ENCODE data around the gene ADAMTS17. TPM values are rescaled to one million over a fixed set of nuclear protein-coding genes. Genes with fewer than 3 reads are reported as not detected.

Gene ADAMTS17
- total RNA-seq, 1 experiment from 2014 or later: 3.2 TPM

DNA sequence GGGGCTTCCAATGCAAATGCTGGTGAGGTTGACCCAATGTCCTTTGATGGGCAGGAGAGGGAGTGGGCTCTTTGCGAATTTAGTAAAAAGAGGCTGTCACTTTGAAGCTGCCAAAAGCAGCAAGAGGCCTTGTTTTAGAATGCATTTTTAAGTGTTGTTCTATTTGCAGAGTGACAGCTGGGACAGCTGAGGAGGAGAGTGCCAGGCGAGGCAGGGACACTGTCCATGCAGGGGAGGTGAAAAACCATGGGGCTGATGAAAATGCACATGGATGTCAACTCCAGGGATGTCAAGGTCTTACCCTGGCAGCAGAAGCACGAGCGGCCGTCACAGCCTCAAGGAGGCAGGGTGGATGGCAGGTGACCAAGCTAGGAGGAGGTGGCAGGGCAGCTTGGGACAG, 279.8 kb downstream of the ADAMTS17 start:
- intact Hi-C loops (cut with micrococcal nuclease; ENCODE audit: unreplicated experiment): loop anchor here (2.0 kb wide), 1 partner anchor 19 kb away; no protein-coding TSS in a partner anchor
- ChIA-PET POLR2A (ENCODE audit: unreplicated experiment) (no interaction called here), CTCF (no interaction called here)
- Histone ChIP-seq H2AFZ (no peak overlapping the region), H3K79me2 (ENCODE audit: low read depth) (no peaks in the 10 kb centered on the region), H3K27me3 (ENCODE audit: insufficient read depth, low read depth) (peaks cover 15% of the 10 kb centered on the region), H3F3A (ENCODE audit: insufficient read depth, low read depth) (no peaks in the 10 kb centered on the region), H3K27ac (no peak overlapping the region), H3K4me2 (no peak overlapping the region), H3K36me3 (ENCODE audit: low read depth) (no peaks in the 10 kb centered on the region), H3K9me3 (ENCODE audit: insufficient read depth, low read depth) (no peaks in the 10 kb centered on the region), H3K4me1 (replicated peaks; ENCODE audit: insufficient read depth) (no peaks in the 10 kb centered on the region), H3K9me2 (ENCODE audit: insufficient read depth) (no peaks in the 10 kb centered on the region), H4K20me1 (ENCODE audit: insufficient read depth) (no peaks in the 10 kb centered on the region), H3K4me3 (no peak overlapping the region)
- no peak for TF ChIP-seq EZH2 (IDR thresholded peaks at IDR 0.05; ENCODE audit: low read depth)
- TF ChIP-seq, protein P1, sequence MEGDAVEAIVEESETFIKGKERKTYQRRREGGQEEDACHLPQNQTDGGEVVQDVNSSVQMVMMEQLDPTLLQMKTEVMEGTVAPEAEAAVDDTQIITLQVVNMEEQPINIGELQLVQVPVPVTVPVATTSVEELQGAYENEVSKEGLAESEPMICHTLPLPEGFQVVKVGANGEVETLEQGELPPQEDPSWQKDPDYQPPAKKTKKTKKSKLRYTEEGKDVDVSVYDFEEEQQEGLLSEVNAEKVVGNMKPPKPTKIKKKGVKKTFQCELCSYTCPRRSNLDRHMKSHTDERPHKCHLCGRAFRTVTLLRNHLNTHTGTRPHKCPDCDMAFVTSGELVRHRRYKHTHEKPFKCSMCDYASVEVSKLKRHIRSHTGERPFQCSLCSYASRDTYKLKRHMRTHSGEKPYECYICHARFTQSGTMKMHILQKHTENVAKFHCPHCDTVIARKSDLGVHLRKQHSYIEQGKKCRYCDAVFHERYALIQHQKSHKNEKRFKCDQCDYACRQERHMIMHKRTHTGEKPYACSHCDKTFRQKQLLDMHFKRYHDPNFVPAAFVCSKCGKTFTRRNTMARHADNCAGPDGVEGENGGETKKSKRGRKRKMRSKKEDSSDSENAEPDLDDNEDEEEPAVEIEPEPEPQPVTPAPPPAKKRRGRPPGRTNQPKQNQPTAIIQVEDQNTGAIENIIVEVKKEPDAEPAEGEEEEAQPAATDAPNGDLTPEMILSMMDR (conservative IDR thresholded peaks at IDR 0.05): no peak
- no TSS peak for BruUV-seq (replicated peaks)
- DNase-seq: no peak

GRCh38 chr15:100060276-100060926, 281.4 kb downstream of the ADAMTS17 start:
- no peak overlapping the region for H2AFZ ChIP-seq
- peaks cover 20% of the 10 kb centered on the region for H3K27me3 ChIP-seq (ENCODE audit: insufficient read depth, low read depth)
- CTCF ChIA-PET: no interaction called here

DNA sequence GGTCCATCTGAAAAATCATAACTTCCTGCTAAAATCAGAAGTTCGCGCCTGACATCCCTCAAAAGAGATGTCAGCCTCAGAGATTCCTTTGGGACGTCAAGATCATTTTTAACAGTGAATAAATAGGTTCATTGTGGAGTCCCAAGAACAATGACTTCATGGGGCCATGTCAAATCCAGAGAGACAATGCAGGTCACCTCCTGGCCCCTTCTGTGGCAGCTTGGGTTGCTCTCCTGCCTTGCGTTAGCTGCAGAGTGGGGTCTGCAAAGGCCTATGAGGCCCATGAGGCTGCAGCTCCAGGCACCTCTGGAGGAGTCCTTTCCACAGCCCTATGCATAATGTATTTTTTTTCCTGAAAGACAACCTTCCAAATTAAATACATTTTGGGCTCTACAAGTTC, 282.3 kb downstream of the ADAMTS17 start:
- POLR2A ChIA-PET (ENCODE audit: unreplicated experiment): no interaction called here
- Histone ChIP-seq H3K27me3 (ENCODE audit: insufficient read depth, low read depth) (peaks cover 25% of the 10 kb centered on the region), H4K20me1 (ENCODE audit: insufficient read depth) (no peaks in the 10 kb centered on the region), H3K79me2 (ENCODE audit: low read depth) (no peaks in the 10 kb centered on the region), H3K36me3 (ENCODE audit: low read depth) (no peaks in the 10 kb centered on the region), H3K9me3 (ENCODE audit: insufficient read depth, low read depth) (no peaks in the 10 kb centered on the region), H3K4me1 (replicated peaks; ENCODE audit: insufficient read depth) (no peaks in the 10 kb centered on the region), H3K27ac (no peak overlapping the region), H3K9me2 (ENCODE audit: insufficient read depth) (no peaks in the 10 kb centered on the region), H2AFZ (no peak overlapping the region), H3K4me2 (no peak overlapping the region), H3K4me3 (no peak overlapping the region), H3F3A (ENCODE audit: insufficient read depth, low read depth) (no peaks in the 10 kb centered on the region)
- CTCF ChIA-PET: no interaction called here
- BruUV-seq (replicated peaks): no TSS peak
- intact Hi-C loops (cut with micrococcal nuclease; ENCODE audit: unreplicated experiment): no loop called here
- no peak for DNase-seq
- no peak for TF ChIP-seq EZH2 (IDR thresholded peaks at IDR 0.05; ENCODE audit: low read depth)
- TF ChIP-seq, protein P1 (conservative IDR thresholded peaks at IDR 0.05): no peak

More at GRCh38 chr15:100060276-100060926, 281.4 kb downstream of the ADAMTS17 start:
- POLR2A ChIA-PET (ENCODE audit: unreplicated experiment): interaction anchor here (0.6 kb wide), 2 partner anchors 20 to 791 kb away, joined by 3 to 11 read pairs; no protein-coding TSS in a partner anchor
- no peaks in the 10 kb centered on the region for H3K36me3 ChIP-seq (ENCODE audit: low read depth)
- no peaks in the 10 kb centered on the region for H3K79me2 ChIP-seq (ENCODE audit: low read depth)
- no peak overlapping the region for H3K27ac ChIP-seq
- DNase-seq: peak in 1 of 2 experiments; percentile 50
- H3K4me3 ChIP-seq: no peak overlapping the region
- intact Hi-C loops (cut with micrococcal nuclease; ENCODE audit: unreplicated experiment): loop anchor here (2.0 kb wide), 1 partner anchor 18 kb away; no protein-coding TSS in a partner anchor
- H3K9me2 ChIP-seq (ENCODE audit: insufficient read depth): no peaks in the 10 kb centered on the region
- no peaks in the 10 kb centered on the region for H4K20me1 ChIP-seq (ENCODE audit: insufficient read depth)
- no peaks in the 10 kb centered on the region for H3K4me1 ChIP-seq (replicated peaks; ENCODE audit: insufficient read depth)
- H3K4me2 ChIP-seq: no peak overlapping the region
- BruUV-seq (replicated peaks): no TSS peak
- no peaks in the 10 kb centered on the region for H3F3A ChIP-seq (ENCODE audit: insufficient read depth, low read depth)
- no peaks in the 10 kb centered on the region for H3K9me3 ChIP-seq (ENCODE audit: insufficient read depth, low read depth)
- TF ChIP-seq EZH2 (IDR thresholded peaks at IDR 0.05; ENCODE audit: low read depth): no peak
- TF ChIP-seq, protein P1 (conservative IDR thresholded peaks at IDR 0.05): no peak
